Tibial nerve (tissue), 4 donors: ENCODE results near the gene RP9.

ENCODE experiments used
- CTCF ChIP-seq, 5 experiments: fragments of 200-600 bp in 3 of 5; fragments of 450-650 bp in 2 of 5; sonication (generic) in 3 of 5; IDR thresholded peaks; one replicate each; pipeline ENCODE4 v1.5.1; 2016 to 2019; ENCODE audit warnings: antibody characterized with exemption in 5 of 5, mild to moderate bottlenecking in 3 of 5, moderate library complexity in 2 of 5
- EP300 ChIP-seq, 2 donors: sonication (generic); formaldehyde crosslinking; IDR thresholded peaks; one replicate each; pipeline ENCODE4 v1.6.1; 2017; ENCODE audit warnings: antibody characterized with exemption in 2 of 2, mild to moderate bottlenecking in 1 of 2
- POLR2A ChIP-seq, 2 donors: fragments of 450-650 bp; IDR thresholded peaks; one replicate each; pipeline ENCODE4 v1.6.1; 2017; ENCODE audit warnings: antibody characterized with exemption in 2 of 2, mild to moderate bottlenecking in 2 of 2, moderate library complexity in 2 of 2

GRCh38 chr7:33048257-33048656, 60.9 kb downstream of the RP9 start:
- TF ChIP-seq CTCF (IDR thresholded peaks at IDR 0.05) (no peak), EP300 (IDR thresholded peaks at IDR 0.05) (no peak), POLR2A (IDR thresholded peaks at IDR 0.05) (no peak)
